ENCODE data around the gene ZMAT5. TPM values are rescaled to one million over a fixed set of nuclear protein-coding genes. Genes with fewer than 3 reads are reported as not detected.

The ZMAT5 gene
- total and polyA plus RNA-seq, 8 donors, result 8.3 to 20.7 (median 11.3) TPM

- TF ChIP-seq CTCF (IDR thresholded peaks at IDR 0.05), result no peak
- Histone ChIP-seq H3K9me3 (no peaks in the 10 kb centered on the region), H3K4me1 (peaks cover 0 to 12% (median 0%) of the 10 kb centered on the region in 3 donors), H3K27me3 (no peaks in the 10 kb centered on the region), H3K4me3 (no peak overlapping the region), H3K36me3 (no peaks in the 10 kb centered on the region), H3K27ac (no peak overlapping the region)
- FAIRE-seq, result no peak
- peak in 1 of 6 donors; percentile 68 for DNase-seq
- intact Hi-C loops (cut with DNase I), result no loop called here
- 80 to 82% methylated on average over 15 of the region's 15 CpGs for WGBS, 2 donors
- ATAC-seq, result peak in 1 of 4 donors; percentile 4
Observed at GRCh38 chr22:29710193-29710592, 56.6 kb downstream of the ZMAT5 start.

GRCh38 chr22:29707471-29707870 lies 59.3 kb downstream of the ZMAT5 start:
- H3K27ac ChIP-seq, result no peak overlapping the region
- FAIRE-seq, result no peak
- intact Hi-C loops (cut with DNase I), result no loop called here
- H3K36me3 ChIP-seq, result no peaks in the 10 kb centered on the region
- H3K27me3 ChIP-seq, result no peaks in the 10 kb centered on the region
- no peaks in the 10 kb centered on the region for H3K9me3 ChIP-seq
- ATAC-seq, result no peak
- peaks cover 0 to 13% (median 0%) of the 10 kb centered on the region in 3 donors for H3K4me1 ChIP-seq
- no peak overlapping the region for H3K4me3 ChIP-seq
- TF ChIP-seq CTCF (IDR thresholded peaks at IDR 0.05), result no peak
- DNase-seq, result peak in 1 of 6 donors; percentile 30
- WGBS, 2 donors, result 79 to 87% methylated on average over 5 of the region's 5 CpGs

- no peak overlapping the region for H3K4me3 ChIP-seq
- DNase-seq (peak in 1 of 6 donors; percentile 65), ATAC-seq (peak in 1 of 4 donors; percentile 18), FAIRE-seq (no peak)
- H3K4me1 ChIP-seq, result peaks cover 0 to 17% (median 4%) of the 10 kb centered on the region in 3 donors
- no peaks in the 10 kb centered on the region for H3K36me3 ChIP-seq
- H3K9me3 ChIP-seq, result no peaks in the 10 kb centered on the region
- intact Hi-C loops (cut with DNase I), result no loop called here
- no peak overlapping the region for H3K27ac ChIP-seq
- no peak for TF ChIP-seq CTCF (IDR thresholded peaks at IDR 0.05)
- WGBS, 2 donors, result 26 to 29% methylated on average over 18 of the region's 18 CpGs
- H3K27me3 ChIP-seq, result no peaks in the 10 kb centered on the region
Observed at GRCh38 chr22:29707010-29707409, 59.8 kb downstream of the ZMAT5 start.

DNA sequence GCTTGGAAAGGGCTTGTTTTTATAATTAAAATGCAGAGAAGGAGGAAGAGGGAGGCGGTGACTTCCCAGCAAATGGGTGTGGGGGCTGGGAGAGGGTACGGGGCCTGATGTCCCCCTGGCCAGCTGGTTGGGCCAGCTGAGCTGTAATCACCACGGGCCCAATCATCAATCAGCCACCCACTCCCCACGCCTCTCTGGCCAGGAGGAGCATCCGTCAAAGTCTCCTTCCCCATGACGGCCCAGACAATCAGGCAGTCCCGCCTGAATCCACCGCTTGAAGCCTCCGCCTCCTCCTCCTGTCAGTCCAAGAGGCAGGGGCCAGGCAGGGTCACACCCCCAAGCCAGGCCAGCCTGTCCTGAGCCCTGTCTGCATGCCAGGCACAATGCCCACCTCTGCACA lies 60.3 kb downstream of the ZMAT5 start:
- FAIRE-seq (no peak), DNase-seq (peak in 1 of 6 donors; percentile 48), ATAC-seq (no peak)
- Histone ChIP-seq H3K27me3 (no peaks in the 10 kb centered on the region), H3K4me3 (no peak overlapping the region), H3K36me3 (no peaks in the 10 kb centered on the region), H3K9me3 (no peaks in the 10 kb centered on the region), H3K27ac (no peak overlapping the region), H3K4me1 (peaks cover 4 to 21% (median 7%) of the 10 kb centered on the region in 3 donors)
- intact Hi-C loops (cut with DNase I), result no loop called here
- TF ChIP-seq CTCF (IDR thresholded peaks at IDR 0.05), result no peak
- 65 to 70% methylated on average over 9 of the region's 9 CpGs for WGBS, 2 donors

DNA sequence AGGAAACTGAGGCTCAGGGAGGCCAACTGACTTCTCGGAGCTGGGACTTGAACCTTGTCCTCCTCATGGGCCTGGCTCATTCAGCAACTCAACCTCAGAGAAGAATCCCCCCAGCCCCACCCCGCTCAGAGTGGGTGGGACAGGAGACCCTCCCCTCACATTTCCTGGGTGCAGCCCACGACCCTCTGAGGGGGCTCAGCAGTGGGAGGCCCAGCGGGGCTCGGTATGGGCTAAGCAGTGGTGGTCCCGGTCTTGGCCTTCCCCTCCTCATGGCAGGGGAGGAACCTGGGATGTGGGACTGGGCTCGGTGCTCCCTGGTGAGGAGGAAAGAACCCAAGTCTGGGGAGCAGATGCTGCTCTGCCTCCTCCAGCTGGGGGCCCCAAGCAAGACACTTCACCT lies 61.2 kb downstream of the ZMAT5 start:
- Histone ChIP-seq H3K4me3 (no peak overlapping the region), H3K36me3 (no peaks in the 10 kb centered on the region), H3K27ac (no peak overlapping the region), H3K4me1 (peaks cover 7 to 21% (median 7%) of the 10 kb centered on the region in 3 donors), H3K9me3 (no peaks in the 10 kb centered on the region), H3K27me3 (no peaks in the 10 kb centered on the region)
- intact Hi-C loops (cut with DNase I), result no loop called here
- ATAC-seq (no peak), FAIRE-seq (no peak), DNase-seq (no peak)
- WGBS, 2 donors, result 80 to 88% methylated on average over 7 of the region's 7 CpGs
- TF ChIP-seq CTCF (IDR thresholded peaks at IDR 0.05), result no peak
